NCI-H2171 treated with DMSO at 0.1 percent for 48 hours (cell line): ENCODE measurements around the gene KNTC1.
"Not testable (repeated sequence)": the region's sequence is repeated elsewhere in the genome, so short reads cannot be mapped to it uniquely, and the experiment has no call there.

ENCODE experiments used
- DNase-seq: peaks from one replicate; lab custom pipeline; 2025; lab: John Stamatoyannopoulos, UW

Gene KNTC1

DNA sequence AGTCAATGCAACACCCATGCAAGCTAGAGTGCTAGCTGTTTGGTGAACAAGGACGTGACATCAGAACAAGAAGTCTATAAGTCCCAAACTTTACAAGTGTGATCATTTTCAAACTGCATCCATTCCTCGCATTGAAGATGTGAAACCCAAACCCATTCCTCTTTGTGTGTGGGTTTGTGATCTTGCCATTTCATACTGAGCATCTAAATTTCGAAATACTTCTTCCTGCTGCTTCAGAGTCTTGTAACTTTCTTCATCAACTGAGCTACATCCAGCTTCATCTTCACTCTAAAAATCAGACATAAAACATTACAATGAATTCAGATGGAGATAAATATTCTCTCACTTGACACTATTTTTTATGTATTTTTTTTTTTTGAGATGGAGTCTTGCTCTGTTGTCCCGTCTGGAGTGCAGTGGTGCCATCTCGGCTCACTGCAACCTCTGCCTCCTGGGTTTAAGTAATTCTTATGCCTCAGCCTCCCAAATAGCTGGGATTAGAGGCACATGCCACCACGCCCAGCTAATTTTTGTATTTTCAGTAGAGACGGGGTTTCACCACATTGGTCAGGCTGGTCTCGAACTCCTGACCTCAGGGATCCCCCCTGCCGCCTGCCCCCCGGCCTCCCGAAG lies 21.5 kb upstream of the KNTC1 start:
- no peak for DNase-seq

DNA sequence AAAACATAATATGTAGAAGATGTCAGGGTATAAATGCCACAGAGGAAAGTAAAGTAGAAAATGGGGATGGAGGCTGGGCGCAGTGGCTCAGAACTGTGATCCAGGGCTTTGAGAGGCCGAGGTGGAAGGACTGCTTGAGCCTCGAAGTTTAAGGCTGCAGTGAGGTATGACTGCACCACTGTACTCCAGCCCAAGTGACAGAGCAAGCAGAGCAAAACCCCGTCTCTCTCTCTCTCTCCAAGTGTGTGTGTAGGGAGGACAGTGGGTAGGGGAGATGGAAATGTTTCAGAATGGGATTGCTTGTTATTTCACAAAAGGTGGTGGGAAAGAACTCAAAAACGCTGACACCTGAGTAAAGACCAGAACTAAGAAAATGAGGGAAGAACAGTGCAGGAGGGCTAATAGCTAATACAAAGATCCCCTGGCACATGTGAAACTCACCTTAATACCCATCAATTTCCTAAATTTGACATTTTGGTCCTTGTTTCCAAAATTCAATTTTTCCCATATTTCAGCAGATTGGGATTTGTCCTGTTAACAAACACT lies 20.6 kb upstream of the KNTC1 start:
- DNase-seq, result no peak

DNA sequence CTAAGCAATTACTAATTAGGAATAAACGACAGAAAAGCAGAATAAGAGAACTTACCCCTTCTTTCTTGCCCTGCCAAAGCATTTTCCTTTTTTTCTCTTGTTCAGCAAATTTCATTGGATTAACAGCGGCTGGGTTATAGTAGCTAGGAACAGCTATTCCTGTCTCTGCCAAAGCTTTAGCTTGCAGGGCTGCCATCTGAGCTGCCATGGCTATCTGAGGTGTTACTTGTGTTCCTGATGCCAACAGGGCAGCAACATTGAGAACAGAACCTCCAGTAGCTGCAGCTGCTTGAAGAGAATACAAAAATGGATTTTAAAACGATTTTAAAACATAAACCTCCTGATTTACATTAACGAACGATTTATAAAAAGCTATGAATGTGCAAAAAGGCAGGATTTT lies 18.9 kb upstream of the KNTC1 start:
- no peak for DNase-seq

DNA sequence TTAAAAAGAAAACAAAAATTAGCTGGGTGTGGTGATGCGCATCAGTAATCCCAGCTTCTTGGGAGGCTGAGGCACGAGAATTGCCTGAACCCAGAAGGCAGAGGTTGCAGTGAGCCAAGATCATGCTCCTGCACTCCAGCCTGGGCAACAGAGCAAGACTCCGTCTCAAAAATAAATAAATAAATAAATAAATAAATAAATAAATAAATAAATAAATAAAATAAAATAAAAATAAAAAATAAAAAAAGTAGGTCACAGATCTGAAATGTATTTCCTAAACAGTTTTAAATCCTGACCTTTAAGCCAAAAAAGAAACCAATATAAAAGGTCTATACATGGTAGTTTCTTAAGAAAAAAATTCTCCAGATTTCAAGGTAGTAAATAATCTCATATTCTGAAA lies 14.0 kb upstream of the KNTC1 start:
- not testable (repeated sequence) for DNase-seq

DNA sequence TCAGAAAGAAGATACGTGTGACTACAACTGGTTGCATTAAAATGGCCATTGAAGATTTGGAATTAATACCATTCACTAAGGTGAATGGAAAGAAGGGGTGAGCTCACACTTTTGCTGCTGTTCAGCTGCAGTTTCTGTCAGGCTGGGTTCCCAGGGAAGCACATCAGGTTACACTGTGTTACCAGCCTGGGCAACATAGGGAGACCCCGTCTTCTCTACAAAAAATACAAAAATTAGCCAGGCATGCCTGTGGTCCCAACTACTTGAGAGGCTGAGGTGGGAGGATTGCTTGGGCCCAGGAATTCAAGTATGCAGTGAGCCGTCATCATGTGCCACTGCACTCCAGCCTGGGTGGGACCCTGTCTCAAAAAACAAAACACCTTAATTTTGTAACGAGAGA lies 13.4 kb upstream of the KNTC1 start:
- no peak for DNase-seq

DNA sequence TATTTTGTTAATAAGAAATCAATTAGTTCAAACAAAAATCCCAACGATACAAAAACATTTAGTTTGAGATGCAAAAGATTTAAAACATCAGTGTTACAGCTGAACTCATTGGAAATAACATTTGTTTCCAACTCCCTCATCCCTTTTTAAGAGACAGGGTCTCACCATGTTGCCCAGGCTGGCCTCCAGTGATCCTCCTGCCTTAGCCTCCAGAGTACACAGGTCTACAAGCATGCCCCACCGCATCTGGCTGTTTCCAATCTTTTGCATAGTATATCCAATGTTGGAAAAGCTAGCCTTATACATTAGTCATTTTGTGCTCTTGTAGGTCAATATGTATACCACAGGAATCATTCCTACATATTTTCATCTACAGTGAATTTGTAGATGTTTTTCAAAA lies 11.8 kb upstream of the KNTC1 start:
- no peak for DNase-seq

DNA sequence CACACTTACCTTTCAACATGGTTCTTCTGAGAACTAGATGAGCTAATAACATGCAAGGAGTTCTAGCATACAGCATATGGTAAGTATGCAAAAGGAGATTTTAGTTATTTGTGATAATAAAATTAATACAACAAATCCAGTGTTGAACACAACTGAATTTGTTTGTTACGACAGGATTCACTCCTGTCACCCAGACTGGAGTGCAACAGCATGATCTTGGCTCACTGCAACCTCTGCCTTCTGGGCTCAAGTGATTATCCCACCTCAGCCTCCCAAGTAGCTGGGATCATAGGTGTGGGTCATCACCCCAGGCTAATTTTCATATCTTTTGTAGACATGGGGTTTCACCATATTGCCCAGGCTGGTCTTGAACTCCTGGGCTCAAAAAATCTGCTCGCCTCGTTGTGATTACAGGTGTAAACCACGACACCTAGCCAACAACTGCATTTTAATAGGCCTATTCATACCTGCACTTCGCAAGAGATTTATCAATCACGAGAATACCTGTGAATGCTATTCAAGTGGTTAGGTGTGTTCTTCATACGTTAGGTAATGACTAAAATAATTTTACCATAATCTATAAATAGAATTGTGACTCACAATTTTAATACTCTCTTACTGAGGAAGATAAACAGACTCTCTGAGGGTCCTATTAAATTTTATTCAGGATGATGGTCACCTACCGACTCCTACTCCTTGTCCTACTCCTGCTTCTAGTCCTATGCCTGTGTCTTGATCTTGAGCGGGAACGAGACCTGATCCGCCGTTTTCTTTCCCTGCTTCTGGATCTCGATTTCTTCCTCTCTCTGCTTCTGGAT lies 10.3 kb upstream of the KNTC1 start:
- no peak for DNase-seq

DNA sequence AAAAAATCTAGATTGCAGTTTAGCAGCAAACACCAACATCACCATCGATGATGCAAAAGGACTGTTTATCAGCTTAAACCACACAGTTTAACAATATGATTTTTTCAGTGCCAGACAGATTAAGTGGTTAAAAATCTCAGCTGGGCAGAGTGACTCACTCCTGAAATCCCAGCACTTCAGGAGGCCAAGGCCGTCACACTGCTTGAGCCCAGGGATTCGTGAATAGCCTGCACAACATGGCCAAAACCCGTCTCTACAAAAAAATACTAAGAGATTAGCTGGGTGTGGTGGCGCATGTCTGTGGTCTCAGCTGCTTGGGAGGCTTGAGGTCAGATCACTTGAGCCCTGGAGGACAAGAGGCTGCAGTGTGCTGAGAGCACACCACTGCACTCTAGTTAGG lies 9.2 kb upstream of the KNTC1 start:
- DNase-seq, result no peak

DNA sequence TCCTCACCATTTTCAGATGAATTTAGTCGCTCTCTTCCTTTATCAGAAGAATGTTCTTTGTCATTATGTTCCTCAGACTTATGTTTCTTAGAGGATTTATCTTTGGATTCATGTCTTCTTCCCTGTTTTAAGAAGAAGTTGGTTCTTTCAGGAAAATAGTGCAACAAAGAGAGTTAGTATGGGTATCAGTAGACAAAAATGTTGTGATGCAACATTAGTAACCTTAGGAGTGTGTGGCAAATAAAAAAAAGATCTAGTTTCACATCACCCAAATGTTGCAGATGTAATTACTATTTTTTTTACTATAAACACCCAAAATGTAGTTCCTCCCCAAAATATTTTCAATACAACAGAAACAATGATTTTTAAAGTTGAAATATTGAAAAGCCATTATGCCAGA lies 8.1 kb upstream of the KNTC1 start:
- DNase-seq, result no peak

DNA sequence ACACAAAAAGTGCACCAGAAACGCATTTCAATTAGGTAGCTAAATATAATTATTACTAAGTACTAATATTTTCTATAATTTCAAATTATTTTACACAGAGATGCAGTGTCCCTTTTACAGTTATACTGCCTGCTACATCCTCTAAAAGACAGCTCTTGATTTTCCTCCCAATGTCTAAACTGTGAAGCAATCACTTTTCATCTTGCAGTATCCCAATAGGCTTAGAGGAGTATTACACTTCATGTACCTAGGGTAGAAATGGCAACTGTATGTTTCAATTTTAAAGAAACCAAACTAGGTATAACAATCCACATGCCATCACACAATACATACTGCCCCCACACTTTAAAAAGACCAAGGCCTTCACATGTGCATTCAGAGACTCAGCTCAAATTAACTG lies 7.6 kb upstream of the KNTC1 start:
- no peak for DNase-seq

DNA sequence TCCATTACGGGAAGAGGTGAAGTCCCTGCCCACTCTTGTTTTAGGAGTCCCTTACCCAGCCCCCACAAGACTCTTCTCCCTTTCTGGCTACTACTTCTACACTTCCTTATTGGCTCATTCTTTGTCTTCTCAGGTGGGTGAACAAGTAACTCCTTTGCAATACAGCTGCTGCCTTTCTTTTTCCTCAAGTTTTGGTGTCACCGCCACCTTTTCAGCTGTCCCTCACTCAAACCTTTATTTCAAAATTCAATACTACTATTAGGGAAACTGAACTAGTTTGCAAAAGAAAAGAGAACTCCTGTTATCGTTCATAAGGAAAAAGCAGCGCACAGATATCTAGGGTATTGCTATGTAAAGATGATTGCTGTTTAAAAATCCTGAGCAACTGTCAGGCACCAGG lies 6.4 kb upstream of the KNTC1 start:
- DNase-seq, result no peak

DNA sequence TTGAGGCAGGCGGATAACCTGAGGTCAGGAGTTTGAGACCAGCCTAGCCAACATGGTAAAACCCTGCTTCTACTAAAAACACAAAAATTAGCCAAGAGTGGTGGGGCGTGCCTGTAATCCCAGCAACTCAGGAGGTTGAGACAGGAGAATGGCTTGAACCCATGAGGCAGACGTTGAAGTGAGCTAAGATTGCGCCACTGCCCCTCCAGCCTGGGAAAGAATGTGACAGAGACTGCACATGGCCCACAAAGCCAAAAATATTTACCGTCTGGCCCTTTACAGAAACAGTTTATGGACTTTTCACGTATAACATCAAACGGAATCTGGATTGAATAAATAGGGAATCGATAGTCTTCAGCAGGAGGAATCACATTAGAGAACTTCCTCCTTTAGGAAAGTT lies 3.8 kb upstream of the KNTC1 start:
- DNase-seq, result no peak

DNA sequence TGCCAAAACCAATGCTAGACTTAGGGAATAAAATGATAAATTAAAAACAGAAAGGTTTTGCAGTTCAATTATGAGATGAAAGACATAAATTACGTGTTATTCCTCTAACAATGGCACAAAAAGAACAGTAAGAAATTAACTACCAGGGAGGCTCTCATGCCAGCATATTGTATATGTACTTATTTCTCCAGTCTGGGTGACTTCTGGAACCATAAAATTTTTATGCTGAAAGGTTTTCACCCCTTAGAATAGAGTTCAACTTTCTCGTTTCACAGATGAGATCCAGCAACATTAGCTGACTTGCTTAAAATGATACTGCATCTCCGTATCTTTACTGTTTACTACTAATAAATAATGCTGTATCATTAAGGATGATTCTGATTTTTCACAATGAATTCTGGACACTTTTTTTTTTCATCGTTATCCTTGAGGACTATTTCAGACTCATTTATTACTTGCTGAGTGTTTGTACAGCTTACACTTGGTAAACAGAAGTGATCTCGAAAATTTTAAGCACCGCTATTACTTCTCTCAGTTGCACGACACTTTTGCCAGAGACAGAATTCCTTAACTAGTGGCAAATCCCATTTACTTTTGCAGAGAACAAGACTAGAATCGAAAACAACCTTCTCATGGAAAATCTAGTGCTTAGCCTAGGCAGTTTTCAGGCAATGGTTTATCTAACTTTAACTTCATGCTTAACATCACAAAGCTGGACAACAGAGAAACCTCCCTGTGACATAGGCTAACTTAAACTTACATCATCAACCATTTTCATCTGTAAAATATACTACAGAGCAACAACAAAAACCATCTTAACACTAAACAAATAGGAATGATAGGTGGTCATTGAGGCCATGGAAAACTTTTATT lies 3.0 kb upstream of the KNTC1 start:
- DNase-seq, result no peak

DNA sequence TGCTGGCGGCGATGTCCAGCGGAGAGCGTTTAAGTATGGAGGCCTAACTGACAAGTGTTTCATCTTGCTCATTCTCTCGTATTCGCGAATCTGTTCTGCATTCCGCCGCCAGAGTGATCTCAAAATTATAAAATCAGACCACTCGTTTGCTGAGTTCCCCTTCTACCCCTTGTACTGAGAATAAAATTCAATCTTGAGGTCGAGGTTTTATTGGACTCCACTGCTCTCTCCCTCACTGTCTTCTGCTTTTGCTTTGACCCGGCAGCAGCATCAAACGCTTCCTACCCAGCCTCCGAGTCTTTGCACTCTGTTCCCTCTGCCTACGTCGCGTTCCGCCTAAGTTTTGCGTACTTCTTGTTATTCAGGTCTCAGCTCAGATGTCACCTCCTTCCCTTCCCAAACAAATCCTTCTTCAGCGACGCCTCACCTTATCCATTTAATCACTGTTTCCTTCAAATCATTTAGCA lies 462 bp downstream of the KNTC1 start:
- DNase-seq, result no peak

DNA sequence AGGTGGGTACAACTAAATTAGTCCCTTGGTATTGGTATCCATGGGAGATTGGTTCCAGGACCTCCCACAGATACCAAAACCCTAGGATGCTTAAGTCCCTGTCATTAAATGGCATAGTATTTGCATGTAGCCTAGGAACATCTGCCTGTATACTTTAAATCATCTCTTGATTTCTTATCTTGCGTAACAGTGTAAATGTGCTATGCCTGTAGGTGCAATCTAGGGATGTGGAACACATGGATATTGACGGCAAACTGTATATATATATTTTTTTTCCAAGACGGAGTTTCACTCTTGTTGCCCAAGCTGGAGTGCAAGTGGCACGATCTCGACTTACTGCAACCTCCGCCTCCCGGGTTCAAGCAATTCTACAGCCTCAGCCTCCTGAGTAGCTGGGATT lies 1.5 kb downstream of the KNTC1 start:
- DNase-seq, result no peak

DNA sequence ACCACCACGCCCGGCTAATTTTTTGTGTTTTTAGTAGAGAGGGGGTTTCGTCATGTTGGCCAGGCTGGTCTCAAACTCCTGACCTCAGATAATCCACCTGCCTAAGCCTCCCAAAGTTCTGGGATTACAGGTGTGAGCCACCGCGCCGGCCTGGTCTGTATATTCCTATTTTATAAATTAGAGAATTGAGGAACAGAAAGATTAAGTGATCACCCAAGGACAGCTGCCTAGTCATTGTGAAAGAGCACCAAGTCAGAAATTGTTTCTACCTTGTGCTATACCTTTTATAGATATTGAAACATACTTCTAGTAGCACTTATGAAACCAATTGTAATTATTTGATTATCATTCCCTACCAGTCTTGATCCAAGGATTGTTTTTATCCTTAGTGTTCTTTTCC lies 1.9 kb downstream of the KNTC1 start:
- DNase-seq, result no peak

DNA sequence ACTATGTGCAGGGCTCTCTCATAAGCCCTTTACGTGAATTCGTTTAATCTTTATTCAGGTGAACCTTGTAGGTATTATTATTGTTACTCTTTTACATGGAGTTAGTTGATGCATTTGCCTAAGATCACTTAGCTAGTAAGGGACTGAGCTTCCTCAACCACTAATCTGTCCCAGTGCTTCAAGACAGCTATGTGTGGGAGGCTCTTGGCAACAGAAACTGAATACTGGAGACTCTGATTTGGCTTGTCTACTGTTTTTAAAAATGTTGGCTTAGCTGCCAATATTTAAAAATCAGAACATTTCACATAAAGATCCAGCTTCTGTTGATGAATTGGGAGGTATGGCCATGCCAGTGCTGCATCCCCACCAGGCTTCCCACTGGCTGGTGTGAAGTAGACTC lies 6.8 kb downstream of the KNTC1 start:
- DNase-seq, result no peak

DNA sequence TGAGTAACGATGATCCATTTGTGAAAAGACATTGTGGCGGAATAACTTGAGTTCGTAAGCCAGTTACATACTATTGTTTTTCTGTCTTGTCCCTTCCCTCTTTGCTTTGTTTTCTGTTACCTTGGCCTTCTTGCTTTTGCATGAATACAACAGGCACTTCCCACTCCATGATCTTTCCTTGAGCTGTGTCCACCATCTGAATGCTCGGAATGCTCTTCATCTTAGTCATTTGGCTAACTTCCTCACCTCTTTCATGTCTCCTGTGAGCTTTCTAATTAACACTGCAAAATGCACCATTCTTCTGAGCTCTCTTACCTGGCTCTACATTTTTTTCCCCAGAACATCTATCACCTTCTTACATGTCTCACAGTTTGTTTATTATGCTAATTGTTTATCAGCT lies 10.0 kb downstream of the KNTC1 start:
- DNase-seq, result no peak

DNA sequence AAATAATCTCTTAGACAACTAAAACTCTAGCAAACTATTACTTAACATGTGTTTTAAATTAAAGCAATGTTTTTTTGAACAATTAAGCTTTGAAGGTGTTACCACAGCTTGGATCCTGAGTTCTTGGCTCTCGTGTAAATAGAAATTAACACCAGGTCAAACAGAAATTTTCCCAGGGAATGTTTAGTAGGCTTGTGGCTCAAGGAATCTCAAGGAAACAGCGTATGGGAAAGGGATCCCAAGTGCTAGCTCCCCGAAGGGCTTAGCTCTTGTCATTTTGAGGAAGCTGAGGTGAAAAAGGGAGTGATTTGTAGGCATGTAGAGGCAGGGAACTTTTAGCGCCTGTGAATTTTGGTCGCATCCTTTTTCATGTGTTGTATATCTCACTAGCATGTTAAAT lies 11.4 kb downstream of the KNTC1 start:
- no peak for DNase-seq

DNA sequence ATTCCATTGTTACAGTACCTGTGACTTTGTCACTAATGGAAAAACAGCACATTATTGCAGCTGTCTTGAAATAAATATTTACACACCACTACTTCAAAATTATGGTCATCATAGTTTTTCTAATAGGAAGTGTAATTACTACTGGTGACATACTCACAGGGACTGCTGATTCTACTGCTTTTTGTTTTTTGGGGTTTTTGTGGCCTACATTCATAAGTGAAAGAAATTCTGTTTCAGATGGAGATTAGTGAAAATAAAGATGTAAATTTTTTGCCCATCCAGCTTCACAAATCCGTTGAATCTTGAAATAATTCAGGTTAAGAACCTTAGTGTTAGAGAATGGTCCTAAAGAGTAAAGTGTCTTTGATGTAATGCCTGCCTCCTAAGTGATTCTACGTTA lies 17.5 kb downstream of the KNTC1 start:
- no peak for DNase-seq

DNA sequence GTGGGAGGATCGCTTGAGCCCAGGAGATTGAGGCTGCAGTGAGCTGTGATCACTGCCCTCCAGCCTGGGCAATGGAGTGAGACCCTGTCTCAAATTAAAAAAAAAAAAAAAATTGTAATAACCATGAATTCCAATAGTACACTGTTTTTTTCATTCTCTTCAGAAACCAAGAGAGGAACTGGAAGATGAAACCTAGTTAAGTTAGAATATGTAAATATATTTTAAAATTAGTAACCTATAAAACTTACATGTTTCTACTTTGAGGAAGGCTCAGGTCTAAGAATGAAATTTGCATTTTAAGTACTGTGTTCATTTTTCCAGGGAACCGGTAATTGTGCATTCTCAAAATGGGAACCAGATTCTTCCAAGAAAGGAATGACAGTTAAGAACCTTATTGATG lies 18.8 kb downstream of the KNTC1 start:
- DNase-seq, result no peak

DNA sequence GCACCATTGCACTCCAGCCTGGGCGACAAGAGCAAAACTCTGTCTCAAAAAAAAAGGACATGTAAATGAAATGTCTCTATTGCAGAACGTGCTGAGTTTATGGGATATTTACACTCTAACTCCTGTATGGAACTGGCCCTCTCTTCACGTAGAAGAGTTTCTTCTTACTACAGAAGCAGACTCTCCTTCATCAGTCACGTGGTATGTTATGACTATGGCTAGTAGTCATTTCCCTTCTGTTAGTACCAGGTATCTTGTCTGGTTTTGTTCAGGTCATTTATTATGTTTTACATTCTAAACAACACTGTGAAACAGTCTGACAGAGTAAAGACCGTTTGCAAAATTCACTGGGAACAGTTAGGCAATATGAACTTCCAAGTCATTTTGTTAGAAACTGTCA lies 20.3 kb downstream of the KNTC1 start:
- no peak for DNase-seq
